ENCODE measurements around the gene ZNF502.

GRCh38 chr3:44764248-44764647 is 51.8 kb downstream of the ZNF502 start:
- no peak for TF ChIP-seq CTCF (IDR thresholded peaks at IDR 0.05; ENCODE audit: control extremely low read depth in 1 of 3, insufficient read depth in 1 of 3, low read depth in 1 of 3, low read length in 3 of 3)
- TF ChIP-seq CREB1 (IDR thresholded peaks at IDR 0.05): no peak
- TF ChIP-seq JUN (IDR thresholded peaks at IDR 0.05; ENCODE audit: low read depth, low read length): no peak
- no peak for TF ChIP-seq MAX (IDR thresholded peaks at IDR 0.05)
- TF ChIP-seq GTF2F1 (IDR thresholded peaks at IDR 0.05; ENCODE audit: borderline replicate concordance, low read depth, low read length): no peak
- no peak for TF ChIP-seq RXRA (IDR thresholded peaks at IDR 0.05; ENCODE audit: insufficient read depth, low read depth, low read length)
- TF ChIP-seq TEAD4 (IDR thresholded peaks at IDR 0.05; ENCODE audit: low read depth, low read length): no peak
- TF ChIP-seq PHF8 (conservative IDR thresholded peaks at IDR 0.05; ENCODE audit: low read depth, low read length): no peak
- TF ChIP-seq MAFK (IDR thresholded peaks at IDR 0.05; ENCODE audit: low read depth, low read length): no peak
- no peak for TF ChIP-seq POLR2A (IDR thresholded peaks at IDR 0.05; ENCODE audit: control extremely low read depth in 1 of 2, low read depth in 2 of 2, low read length in 2 of 2)
- no peak for TF ChIP-seq EZH2 (IDR thresholded peaks at IDR 0.05; ENCODE audit: low read depth, low read length, severe bottlenecking)
- no peak for TF ChIP-seq TCF12 (IDR thresholded peaks at IDR 0.05; ENCODE audit: low read depth, low read length)
- TF ChIP-seq SP1 (IDR thresholded peaks at IDR 0.05; ENCODE audit: low read depth, low read length): no peak
- TF ChIP-seq YY1 (IDR thresholded peaks at IDR 0.05; ENCODE audit: low read depth, low read length): no peak

Measured in H1 (cell line).